K562 treated with DMSO at 1 percent for 48 hours (cell line): ENCODE data around the gene PCGF3. TPM values are rescaled to one million over a fixed set of nuclear protein-coding genes. Genes with fewer than 3 reads are reported as not detected.

Experiments used
- total RNA-seq: library from RNA; unstranded; fragments of 300-600 nt; gene quantifications from 2 replicates; pipeline ENCODE4 v1.2.3, GENCODE V29; 2022; ENCODE audit warnings: low replicate concordance; ENCODE audit errors: extremely low read depth

PCGF3 gene, protein sequence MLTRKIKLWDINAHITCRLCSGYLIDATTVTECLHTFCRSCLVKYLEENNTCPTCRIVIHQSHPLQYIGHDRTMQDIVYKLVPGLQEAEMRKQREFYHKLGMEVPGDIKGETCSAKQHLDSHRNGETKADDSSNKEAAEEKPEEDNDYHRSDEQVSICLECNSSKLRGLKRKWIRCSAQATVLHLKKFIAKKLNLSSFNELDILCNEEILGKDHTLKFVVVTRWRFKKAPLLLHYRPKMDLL
- not detected in 2 replicates for total RNA-seq

DNA sequence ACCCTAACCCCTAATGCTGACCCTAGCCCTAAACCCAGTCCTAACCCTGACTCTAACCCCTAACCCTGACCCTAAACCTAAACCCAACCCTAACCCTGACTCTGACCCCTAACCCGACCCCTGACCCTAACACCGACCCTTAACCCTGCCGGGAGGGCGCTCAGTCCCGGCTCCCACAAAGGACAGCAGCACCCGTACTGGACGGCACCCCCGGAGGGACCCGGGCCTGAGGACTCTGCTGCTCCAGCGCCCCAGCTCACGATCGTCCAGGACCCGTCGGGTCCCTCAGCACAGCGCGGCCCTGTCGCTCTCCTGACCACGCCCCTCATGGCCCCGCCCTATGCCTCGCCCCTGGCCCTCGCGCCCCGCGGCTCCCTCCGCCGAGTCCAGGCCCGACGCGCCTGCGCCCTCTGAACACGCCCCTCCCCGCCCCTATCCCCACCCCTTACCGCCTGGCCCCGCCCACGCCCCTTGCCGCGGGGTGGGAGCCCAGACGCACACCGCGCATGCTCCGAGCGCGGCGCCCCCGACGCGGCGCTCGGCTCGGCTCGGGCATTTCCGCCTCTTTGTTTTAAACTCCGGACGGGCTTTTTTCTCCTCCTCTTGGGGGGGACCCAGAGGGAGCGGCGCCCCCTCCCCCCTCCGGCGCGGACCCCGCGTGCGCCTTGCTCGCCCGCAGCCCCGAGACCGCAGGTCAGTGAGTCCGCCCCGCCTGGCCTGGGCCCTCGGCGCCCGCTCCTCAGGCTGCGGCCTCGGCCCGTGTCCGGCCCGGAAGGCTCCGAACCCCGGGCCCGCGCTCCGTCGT is at the start of gene PCGF3:
TSS of gene PCGF3 (plus strand) at position 555 of the 805 bp plus-strand sequence. CDS start 27,849 bp downstream, outside the sequence.

DNA sequence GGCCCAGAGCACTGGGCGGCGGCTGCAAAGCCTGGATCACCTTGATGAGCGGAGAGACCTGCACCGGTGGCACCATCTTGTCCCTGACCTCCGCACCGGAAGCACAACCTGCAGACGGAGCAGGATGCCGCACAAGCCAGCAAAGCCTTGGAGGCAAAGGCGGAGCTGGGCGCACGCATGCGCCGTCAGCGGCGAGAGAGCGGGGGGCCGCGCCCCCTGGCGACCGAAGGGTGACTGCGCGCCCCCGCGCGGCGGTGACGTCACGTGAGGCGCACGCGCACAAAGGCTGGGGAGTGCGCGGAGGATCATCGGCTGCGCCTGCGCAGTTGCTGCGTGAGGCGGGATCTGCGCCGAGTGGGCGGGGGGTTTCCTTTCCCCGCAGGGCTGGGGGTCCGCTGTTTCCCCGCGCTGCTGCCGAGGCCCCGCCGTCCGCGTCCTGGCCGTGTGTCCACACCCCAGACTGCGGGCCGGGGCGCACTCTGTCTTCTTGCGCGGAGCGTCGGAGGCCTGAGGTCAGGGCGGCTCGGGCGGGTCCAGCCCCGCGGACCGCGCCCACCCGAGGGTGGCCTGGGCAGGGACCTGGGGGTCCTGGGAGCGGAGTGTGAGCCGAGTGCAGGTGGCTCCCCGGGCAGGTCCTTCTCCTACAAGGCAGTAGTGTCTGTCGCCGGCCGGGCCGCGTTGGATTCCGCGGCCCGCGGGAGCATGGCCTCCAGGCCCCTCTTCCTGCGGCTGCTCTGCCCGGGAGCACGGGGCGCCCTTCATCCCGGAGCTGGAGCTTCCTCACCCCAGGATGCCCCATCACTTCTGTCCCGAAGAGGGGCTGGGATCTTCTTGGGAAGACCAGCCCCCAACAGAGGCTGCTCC is 31.2 kb upstream of the PCGF3 start, which contains the start of the genes ATP5ME and MYL5:
TSS of gene ATP5ME (minus strand) at position 105 of the 864 bp plus-strand sequence. CDS start at position 76, 29 bp downstream.
TSS of gene MYL5 (plus strand) at position 371 of the 864 bp plus-strand sequence. CDS start 3,485 bp downstream, outside the sequence.

DNA sequence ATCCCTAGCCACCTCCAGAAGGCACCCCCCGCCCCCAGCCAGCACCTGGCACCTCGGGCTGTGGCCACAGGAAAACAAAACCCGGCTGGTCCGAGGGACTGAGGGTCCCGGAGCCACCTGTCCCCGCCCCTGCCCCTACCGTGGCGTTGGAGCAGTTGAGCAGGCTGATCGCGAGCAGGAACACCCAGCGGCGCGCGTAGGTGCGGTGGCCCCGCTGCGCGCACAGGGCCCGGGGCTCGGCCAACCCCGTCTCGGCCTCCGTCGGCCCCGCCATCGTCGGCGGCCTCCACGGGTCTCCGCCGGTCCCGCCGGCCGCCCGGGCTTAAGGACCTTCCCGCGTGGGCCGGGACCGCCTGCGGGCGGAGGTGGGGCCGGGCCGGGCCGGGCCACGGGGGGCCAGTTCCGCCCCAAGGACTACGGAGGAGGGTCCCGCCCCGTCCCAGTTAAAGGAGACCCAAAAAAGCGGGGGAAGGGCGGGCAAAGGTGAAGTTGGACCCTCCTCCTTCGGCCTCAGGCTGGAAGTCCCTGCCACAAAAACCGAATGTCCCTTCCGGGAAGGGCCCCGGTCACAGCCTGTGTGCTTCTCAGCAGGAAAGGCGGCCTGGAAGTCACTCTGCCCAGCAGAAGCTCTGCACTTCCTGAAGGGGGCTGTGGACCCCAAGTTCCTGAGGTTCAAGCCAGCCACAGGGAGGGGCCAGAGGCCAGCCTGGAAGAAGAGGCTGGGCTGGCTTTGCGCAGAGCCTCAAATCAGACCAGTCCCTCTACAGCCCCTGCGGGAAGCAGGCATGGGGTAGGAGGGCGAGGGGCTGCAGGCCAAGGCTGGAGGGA is 16.6 kb upstream of the PCGF3 start, which contains the start of gene SLC49A3:
TSS of gene SLC49A3 (minus strand) at position 298 of the 828 bp plus-strand sequence. CDS start at position 274, 24 bp downstream.

Other genes with a start within 250 kb of the PCGF3 start
- gene ZNF721, start 206.7 kb upstream of the PCGF3 start, total RNA-seq = not detected in 2 replicates
- gene PIGG, start 206.6 kb upstream of the PCGF3 start, total RNA-seq = not detected in 2 replicates
- gene TMEM271, start 129.5 kb upstream of the PCGF3 start, total RNA-seq = not detected in 2 replicates
- not detected in 2 replicates for gene PDE6B, start 80.3 kb upstream of the PCGF3 start, total RNA-seq
- gene ATP5ME, start 31.6 kb upstream of the PCGF3 start, total RNA-seq = not detected in 2 replicates
- gene MYL5, start 31.3 kb upstream of the PCGF3 start, total RNA-seq = not detected in 2 replicates
- gene SLC49A3, start 16.7 kb upstream of the PCGF3 start, total RNA-seq = not detected in 2 replicates
- gene CPLX1, start 120.3 kb downstream of the PCGF3 start, total RNA-seq = not detected in 2 replicates
- gene GAK, start 226.5 kb downstream of the PCGF3 start, total RNA-seq = not detected in 2 replicates
- not detected in 2 replicates for gene TMEM175, start 226.6 kb downstream of the PCGF3 start, total RNA-seq